Neuronal stem cell (in vitro differentiated cells): ENCODE measurements around the gene MBP.

Experiments
- DNase-seq: peaks from one replicate; pipeline ENCODE4 v3.0.0-alpha.2; 2013; ENCODE audit warnings: low spot score
- H2AFZ ChIP-seq: one replicate; pipeline ENCODE4 v1.6.1; 2013; ENCODE audit warnings: mild to moderate bottlenecking, low read length, inconsistent platforms
- H2AK5ac ChIP-seq: 2 replicates; pipeline ENCODE4 v1.6.1; 2013; ENCODE audit warnings: low read depth, mild to moderate bottlenecking, inconsistent platforms, low read length, moderate library complexity, mixed read lengths
- H2BK120ac ChIP-seq: 2 replicates; pipeline ENCODE4 v1.6.1; 2013; ENCODE audit warnings: low read depth, mild to moderate bottlenecking, inconsistent platforms, low read length, moderate library complexity, mixed read lengths
- H2BK12ac ChIP-seq: one replicate; pipeline ENCODE4 v1.6.1; 2013; ENCODE audit warnings: low read length, inconsistent platforms
- H2BK15ac ChIP-seq: 2 replicates; pipeline ENCODE4 v1.6.1; 2013; ENCODE audit warnings: mild to moderate bottlenecking, low read length, inconsistent platforms, mixed read lengths
- H2BK5ac ChIP-seq: one replicate; pipeline ENCODE4 v1.6.1; 2013; ENCODE audit warnings: inconsistent platforms, mild to moderate bottlenecking, low read length, moderate library complexity
- H3K14ac ChIP-seq: one replicate; pipeline ENCODE4 v1.6.1; 2013; ENCODE audit warnings: low read length, inconsistent platforms
- H3K18ac ChIP-seq: 2 replicates; pipeline ENCODE4 v1.6.1; 2013; ENCODE audit warnings: low read length, inconsistent platforms
- H3K23ac ChIP-seq: 2 replicates; pipeline ENCODE4 v1.6.1; 2013; ENCODE audit warnings: low read depth, mild to moderate bottlenecking, mixed read lengths, low read length, inconsistent platforms; ENCODE audit not compliant: poor library complexity
- H3K27ac ChIP-seq: replicated peaks from 3 replicates; pipeline ENCODE4 v1.5.1; 2013; ENCODE audit warnings: low read length, inconsistent platforms
- H3K27me3 ChIP-seq, 3 experiments: 2 replicates each; pipeline ENCODE4 v1.6.1; 2013; ENCODE audit warnings: low read length in 3 of 3, mild to moderate bottlenecking in 2 of 3, inconsistent platforms in 1 of 3, low read depth in 1 of 3, mixed read lengths in 1 of 3, moderate library complexity in 1 of 3; ENCODE audit not compliant: control insufficient read depth in 3 of 3, insufficient read depth in 3 of 3
- H3K36me3 ChIP-seq, 2 donors: replicated peaks in 1 of 2; 2 replicates each; pipeline ENCODE4 v1.6.1; 2013; ENCODE audit warnings: low read length in 2 of 2; ENCODE audit not compliant: control insufficient read depth in 2 of 2, insufficient read depth in 2 of 2
- H3K4ac ChIP-seq: 2 replicates; pipeline ENCODE4 v1.6.1; 2013; ENCODE audit warnings: inconsistent platforms, mild to moderate bottlenecking, low read length, moderate library complexity
- H3K4me1 ChIP-seq, 2 donors: 1 replicate in 1 of 2; 2 replicates in 1 of 2; pipeline ENCODE4 v1.6.1; 2013; ENCODE audit warnings: low read length in 2 of 2, low read depth in 1 of 2; ENCODE audit not compliant: control insufficient read depth in 2 of 2, insufficient read depth in 1 of 2
- H3K4me2 ChIP-seq: one replicate; pipeline ENCODE4 v1.6.1; 2013; ENCODE audit warnings: mild to moderate bottlenecking, low read length, inconsistent platforms; ENCODE audit not compliant: insufficient read depth, poor library complexity, severe bottlenecking
- H3K4me3 ChIP-seq, 2 donors: 2 replicates each; pipeline ENCODE4 v1.5.1; 2013; ENCODE audit warnings: low read length in 2 of 2, mild to moderate bottlenecking in 2 of 2, inconsistent platforms in 1 of 2, moderate library complexity in 1 of 2
- H3K79me1 ChIP-seq: one replicate; pipeline ENCODE4 v1.6.1; 2013; ENCODE audit warnings: low read depth, mild to moderate bottlenecking, inconsistent platforms, low read length, moderate library complexity
- H3K9ac ChIP-seq: one replicate; pipeline ENCODE4 v1.6.1; 2013; ENCODE audit warnings: mild to moderate bottlenecking, low read depth, low read length, inconsistent platforms; ENCODE audit not compliant: poor library complexity
- H3K9me3 ChIP-seq, 2 donors: replicated peaks in 1 of 2; 2 replicates each; pipeline versions ENCODE3 to v1.6.1; 2013; ENCODE audit warnings: low read length in 2 of 2, mild to moderate bottlenecking in 2 of 2, inconsistent platforms in 1 of 2, low read depth in 1 of 2, mixed read lengths in 1 of 2, moderate library complexity in 1 of 2; ENCODE audit not compliant: control insufficient read depth in 2 of 2, insufficient read depth in 1 of 2
- H4K8ac ChIP-seq: one replicate; pipeline ENCODE4 v1.6.1; 2013; ENCODE audit warnings: low read depth, mild to moderate bottlenecking, inconsistent platforms, low read length, moderate library complexity
- H4K91ac ChIP-seq: one replicate; pipeline ENCODE4 v1.6.1; 2013; ENCODE audit warnings: low read length, low read depth, mild to moderate bottlenecking, inconsistent platforms; ENCODE audit not compliant: poor library complexity
- WGBS, 2 donors: extraction: QIAGEN DNeasy Blood & Tissue Kit; methylation state at CpG; one replicate each; pipeline ENCODE4 v1.1.7; 2013; ENCODE audit warnings: missing lambda C conversion rate in 2 of 2, mixed read lengths in 1 of 2; ENCODE audit not compliant: insufficient read length in 2 of 2, insufficient replicate concordance in 1 of 2; ENCODE audit errors: extremely low coverage in 2 of 2; 5-methylcytosine and 5-hydroxymethylcytosine counted together

MBP gene

DNA sequence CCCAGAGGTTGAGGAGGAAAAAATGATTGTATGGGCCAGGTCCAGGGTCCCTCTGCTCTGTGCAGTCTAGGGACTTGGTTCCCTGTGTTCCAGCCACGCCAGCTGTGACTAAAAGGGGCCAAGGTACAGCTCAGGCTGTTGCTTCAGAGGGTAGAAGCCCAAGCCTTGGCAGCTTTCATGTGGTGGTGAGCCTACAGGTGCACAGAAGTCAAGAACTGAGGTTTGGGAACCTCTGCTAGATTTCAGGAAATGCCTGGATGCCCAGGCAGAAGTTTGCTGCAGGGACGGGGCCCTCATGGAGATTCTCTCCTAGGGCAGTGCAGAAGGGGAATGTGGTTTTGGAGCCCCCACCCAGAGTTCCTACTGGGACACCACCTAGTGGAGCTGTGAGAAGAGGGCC, 10.6 kb upstream of the MBP start:
- H2AFZ ChIP-seq: no peak overlapping the region
- H3K27me3 ChIP-seq: no peaks in the 10 kb centered on the region
- no peak overlapping the region for H3K18ac ChIP-seq
- no peaks in the 10 kb centered on the region for H3K36me3 ChIP-seq
- no peak overlapping the region for H3K9ac ChIP-seq
- no peak overlapping the region for H2BK5ac ChIP-seq
- H2BK12ac ChIP-seq: no peak overlapping the region
- H3K9me3 ChIP-seq: peaks cover 0 to 10% of the 10 kb centered on the region in 2 donors
- no peak overlapping the region for H3K27ac ChIP-seq
- H3K14ac ChIP-seq: no peak overlapping the region
- H3K4me2 ChIP-seq: no peak overlapping the region
- no peak overlapping the region for H4K91ac ChIP-seq
- no peak overlapping the region for H3K4ac ChIP-seq
- WGBS, 2 donors: no CpG with 5 or more reads among the region's 2 CpGs
- no peaks in the 10 kb centered on the region for H3K79me1 ChIP-seq
- no peak overlapping the region for H2BK15ac ChIP-seq
- no peak overlapping the region for H3K23ac ChIP-seq
- DNase-seq: no peak
- no peaks in the 10 kb centered on the region for H3K4me1 ChIP-seq
- H2BK120ac ChIP-seq: no peak overlapping the region
- no peak overlapping the region for H3K4me3 ChIP-seq
- no peak overlapping the region for H2AK5ac ChIP-seq
- H4K8ac ChIP-seq: no peak overlapping the region

DNA sequence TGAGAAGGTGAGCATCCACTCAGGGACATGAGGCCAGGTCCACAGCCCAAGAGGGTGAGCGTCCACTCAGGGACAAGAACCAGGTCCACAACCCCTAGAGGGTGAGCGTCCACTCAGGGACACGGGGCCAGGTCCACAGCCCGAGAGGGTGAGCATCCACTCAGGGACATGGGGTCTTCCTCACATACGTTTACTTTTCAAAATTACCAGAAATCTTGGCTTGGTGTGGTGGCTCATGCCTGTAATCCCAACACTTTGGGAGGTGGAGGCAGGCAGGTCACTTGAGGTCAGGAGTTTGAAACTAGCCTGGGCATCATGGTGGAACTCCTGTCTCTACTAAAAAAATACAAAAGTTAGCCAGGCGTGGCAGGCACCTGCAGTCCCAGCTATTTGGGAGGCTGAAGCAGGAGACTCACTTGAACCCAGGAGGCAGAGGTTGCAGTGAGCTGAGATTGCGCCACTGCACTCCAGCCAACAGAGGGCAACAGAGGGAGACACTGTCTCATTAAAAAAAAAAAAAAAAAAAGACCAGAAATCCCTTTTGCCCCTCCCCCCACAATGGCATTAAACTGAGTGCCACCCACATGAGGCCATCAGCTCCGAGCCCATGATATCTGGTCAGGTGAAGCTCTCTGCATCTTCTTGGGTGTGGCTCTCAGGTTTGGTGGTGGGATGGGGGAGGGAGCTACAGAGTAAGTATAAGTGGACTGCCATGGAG, 9.0 kb upstream of the MBP start:
- H3K4ac ChIP-seq: no peak overlapping the region
- H3K4me1 ChIP-seq: no peaks in the 10 kb centered on the region
- no peak overlapping the region for H2AK5ac ChIP-seq
- no peak overlapping the region for H2BK5ac ChIP-seq
- no CpG with 5 or more reads among the region's 8 CpGs for WGBS, 2 donors
- H2AFZ ChIP-seq: no peak overlapping the region
- no peak overlapping the region for H3K9ac ChIP-seq
- peaks cover 0 to 8% (median 0%) of the 10 kb centered on the region in 3 experiments for H3K27me3 ChIP-seq
- H2BK12ac ChIP-seq: no peak overlapping the region
- peaks cover 0 to 10% of the 10 kb centered on the region in 2 donors for H3K9me3 ChIP-seq
- H4K91ac ChIP-seq: no peak overlapping the region
- H3K79me1 ChIP-seq: no peaks in the 10 kb centered on the region
- H3K4me2 ChIP-seq: no peak overlapping the region
- no peak overlapping the region for H3K18ac ChIP-seq
- H4K8ac ChIP-seq: no peak overlapping the region
- H3K4me3 ChIP-seq: no peak overlapping the region
- no peak overlapping the region for H3K14ac ChIP-seq
- H3K27ac ChIP-seq: no peak overlapping the region
- H2BK120ac ChIP-seq: no peak overlapping the region
- no peak overlapping the region for H2BK15ac ChIP-seq
- no peak for DNase-seq
- no peaks in the 10 kb centered on the region for H3K36me3 ChIP-seq
- H3K23ac ChIP-seq: no peak overlapping the region

DNA sequence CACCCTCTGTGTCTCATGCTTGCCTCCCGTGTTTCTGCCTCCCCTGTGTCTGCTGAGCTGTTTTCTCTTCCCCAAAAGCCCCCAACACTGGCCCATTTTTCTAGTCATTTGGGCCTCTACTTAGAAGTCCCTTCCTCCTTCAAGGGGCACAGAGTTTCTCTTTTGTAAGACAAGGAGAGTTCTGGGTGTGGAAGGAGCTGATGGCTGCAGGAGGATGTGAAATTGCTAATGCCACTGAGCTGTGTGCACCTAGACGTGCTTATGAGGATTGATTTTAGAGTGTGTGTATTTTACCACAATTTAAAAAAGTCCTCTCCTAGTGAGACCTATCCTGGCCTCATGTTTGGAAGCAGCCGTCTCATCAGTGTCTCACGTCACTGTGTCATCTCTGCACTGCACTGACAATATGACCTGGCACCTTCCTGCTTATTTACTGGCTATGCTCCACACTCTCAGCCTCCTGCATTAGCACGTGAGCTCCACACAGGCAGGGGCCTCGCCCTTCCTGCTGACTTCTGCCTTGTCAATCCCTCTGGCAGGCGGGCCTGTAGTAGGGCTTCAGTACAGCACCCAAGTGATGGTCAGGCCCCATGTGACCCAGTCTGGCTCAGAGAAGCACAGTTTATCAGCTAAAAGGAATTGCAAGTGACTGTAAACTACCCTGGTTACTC, 8.0 kb upstream of the MBP start:
- no peak overlapping the region for H3K23ac ChIP-seq
- H3K36me3 ChIP-seq: no peaks in the 10 kb centered on the region
- H3K9me3 ChIP-seq: peaks cover 0 to 9% of the 10 kb centered on the region in 2 donors
- H2BK120ac ChIP-seq: no peak overlapping the region
- H3K4me1 ChIP-seq: no peaks in the 10 kb centered on the region
- H4K8ac ChIP-seq: no peak overlapping the region
- no peak overlapping the region for H2AK5ac ChIP-seq
- H3K4me2 ChIP-seq: no peak overlapping the region
- no peak for DNase-seq
- no peak overlapping the region for H3K18ac ChIP-seq
- no peak overlapping the region for H3K4me3 ChIP-seq
- WGBS, 2 donors: no CpG with 5 or more reads among the region's 7 CpGs
- no peak overlapping the region for H2BK5ac ChIP-seq
- H3K27ac ChIP-seq: no peak overlapping the region
- no peak overlapping the region for H2AFZ ChIP-seq
- no peak overlapping the region for H3K4ac ChIP-seq
- peak overlapping the region; percentile 28 for H3K14ac ChIP-seq
- no peak overlapping the region for H2BK12ac ChIP-seq
- H3K9ac ChIP-seq: no peak overlapping the region
- H4K91ac ChIP-seq: no peak overlapping the region
- H2BK15ac ChIP-seq: no peak overlapping the region
- peaks cover 0 to 11% (median 0%) of the 10 kb centered on the region in 3 experiments for H3K27me3 ChIP-seq
- no peaks in the 10 kb centered on the region for H3K79me1 ChIP-seq

DNA sequence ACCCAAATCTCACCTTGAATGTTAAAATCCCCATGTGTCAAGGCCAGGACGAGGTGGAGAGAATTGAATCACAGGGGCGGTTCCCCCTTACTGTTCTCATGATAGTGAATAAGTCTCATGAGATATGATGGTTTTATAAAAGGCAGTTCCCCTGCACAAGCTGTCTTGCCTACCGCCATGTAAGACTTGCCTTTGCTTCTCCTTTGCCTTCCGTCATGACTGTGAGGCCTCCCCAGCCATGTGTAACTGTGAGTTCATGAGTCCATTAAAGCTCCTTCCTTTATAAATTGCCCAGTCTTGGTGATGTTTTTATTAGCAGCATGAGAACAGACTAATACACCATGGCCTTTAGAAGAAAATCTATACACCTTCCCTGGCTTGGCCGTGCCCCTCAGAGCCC, 7.4 kb upstream of the MBP start:
- Histone ChIP-seq H3K14ac (no peak overlapping the region), H3K4me2 (no peak overlapping the region), H2BK15ac (no peak overlapping the region), H3K4ac (no peak overlapping the region), H3K27me3 (peaks cover 0 to 15% (median 0%) of the 10 kb centered on the region in 3 experiments), H2BK120ac (no peak overlapping the region), H4K8ac (no peak overlapping the region), H3K9me3 (peaks cover 0 to 8% of the 10 kb centered on the region in 2 donors), H2BK5ac (no peak overlapping the region), H2AFZ (no peak overlapping the region), H3K18ac (no peak overlapping the region), H3K4me1 (no peaks in the 10 kb centered on the region), H2AK5ac (no peak overlapping the region), H3K23ac (no peak overlapping the region), H3K27ac (no peak overlapping the region), H3K9ac (no peak overlapping the region), H2BK12ac (no peak overlapping the region), H4K91ac (no peak overlapping the region), H3K36me3 (no peaks in the 10 kb centered on the region), H3K79me1 (no peaks in the 10 kb centered on the region), H3K4me3 (no peak overlapping the region)
- no peak for DNase-seq
- WGBS, 2 donors: no CpG with 5 or more reads among the region's 5 CpGs
